ENCODE measurements around the gene RNPS1. TPM values are rescaled to one million over a fixed set of nuclear protein-coding genes. Genes with fewer than 3 reads are reported as not detected.

RNPS1 gene
- polyA plus RNA-seq, 1 experiment = 129 TPM

- no peak overlapping the region for H3K4me3 ChIP-seq (ENCODE audit: low read depth, low read length)
- H3K36me3 ChIP-seq (ENCODE audit: control insufficient read depth, insufficient read depth, low read length) = no peaks in the 10 kb centered on the region
- no peaks in the 10 kb centered on the region for H3K27me3 ChIP-seq (ENCODE audit: control insufficient read depth, insufficient read depth, low read length)
- ChIA-PET CTCF (no interaction called here), POLR2A (no interaction called here)
- no peak for TF ChIP-seq CTCF (IDR thresholded peaks at IDR 0.05; ENCODE audit: insufficient read depth, low read depth, low read length)
- DNase-seq (ENCODE audit: low read depth) = no peak
These were observed 9.7 kb upstream of the RNPS1 start for GRCh38 chr16:2277466-2278271.

GRCh38 chr16:2276368-2277195 lies 8.7 kb upstream of the RNPS1 start:
- ChIA-PET POLR2A (no interaction called here), CTCF (no interaction called here)
- TF ChIP-seq CTCF (IDR thresholded peaks at IDR 0.05; ENCODE audit: insufficient read depth, low read depth, low read length) = no peak
- H3K4me3 ChIP-seq (ENCODE audit: low read depth, low read length) = no peak overlapping the region
- H3K36me3 ChIP-seq (ENCODE audit: control insufficient read depth, insufficient read depth, low read length) = no peaks in the 10 kb centered on the region
- no peaks in the 10 kb centered on the region for H3K27me3 ChIP-seq (ENCODE audit: control insufficient read depth, insufficient read depth, low read length)
- no peak for DNase-seq (ENCODE audit: low read depth)

GRCh38 chr16:2275476-2276367 lies 7.8 kb upstream of the RNPS1 start:
- Histone ChIP-seq H3K27me3 (ENCODE audit: control insufficient read depth, insufficient read depth, low read length) (no peaks in the 10 kb centered on the region), H3K36me3 (ENCODE audit: control insufficient read depth, insufficient read depth, low read length) (no peaks in the 10 kb centered on the region), H3K4me3 (ENCODE audit: low read depth, low read length) (no peak overlapping the region)
- TF ChIP-seq CTCF (IDR thresholded peaks at IDR 0.05; ENCODE audit: insufficient read depth, low read depth, low read length) = no peak
- no peak for DNase-seq (ENCODE audit: low read depth)
- POLR2A ChIA-PET = no interaction called here
- CTCF ChIA-PET = no interaction called here

GRCh38 chr16:2273931-2274330 lies 6.0 kb upstream of the RNPS1 start:
- no peak overlapping the region for H3K4me3 ChIP-seq (ENCODE audit: low read depth, low read length)
- TF ChIP-seq CTCF (IDR thresholded peaks at IDR 0.05; ENCODE audit: insufficient read depth, low read depth, low read length) = no peak
- no peak for DNase-seq (ENCODE audit: low read depth)
- no peaks in the 10 kb centered on the region for H3K27me3 ChIP-seq (ENCODE audit: control insufficient read depth, insufficient read depth, low read length)
- H3K36me3 ChIP-seq (ENCODE audit: control insufficient read depth, insufficient read depth, low read length) = no peaks in the 10 kb centered on the region
- CTCF ChIA-PET = interaction anchor here (0.8 kb wide), 1 partner anchor 12 kb away, joined by 3 read pairs; no protein-coding TSS in a partner anchor
- POLR2A ChIA-PET = no interaction called here

Data from BJ (cell line).